ENCODE data around the gene ZNF48.

The ZNF48 gene

GRCh38 chr16:30355144-30355953 lies 39.9 kb upstream of the ZNF48 start, which contains the start of gene CD2BP2:
TSS of gene CD2BP2 (minus strand) at chr16:30355308. CDS start at chr16:30354681, 627 bp downstream.
- DNase-seq (ENCODE audit: low read depth) = peak; percentile 100
- H3K4me3 ChIP-seq (ENCODE audit: control insufficient read depth, low read depth, low read length) = peak within 1 kb of the TSS; percentile 94
- TF ChIP-seq CTCF (conservative IDR thresholded peaks at IDR 0.05; ENCODE audit: control insufficient read depth, insufficient read depth, low read depth, low read length) = peak; percentile 2

- no peak for DNase-seq (ENCODE audit: low read depth)
- TF ChIP-seq CTCF (conservative IDR thresholded peaks at IDR 0.05; ENCODE audit: control insufficient read depth, insufficient read depth, low read depth, low read length) = no peak
- H3K4me3 ChIP-seq (ENCODE audit: control insufficient read depth, low read depth, low read length) = peak overlapping the region; percentile 52
Measured at GRCh38 chr16:30355954-30356308, 39.3 kb upstream of the ZNF48 start.

- TF ChIP-seq CTCF (conservative IDR thresholded peaks at IDR 0.05; ENCODE audit: control insufficient read depth, insufficient read depth, low read depth, low read length) = no peak
- H3K4me3 ChIP-seq (ENCODE audit: control insufficient read depth, low read depth, low read length) = no peak overlapping the region
- no peak for DNase-seq (ENCODE audit: low read depth)
Measured at GRCh38 chr16:30356401-30357084, 38.7 kb upstream of the ZNF48 start.

- no peak for TF ChIP-seq CTCF (conservative IDR thresholded peaks at IDR 0.05; ENCODE audit: control insufficient read depth, insufficient read depth, low read depth, low read length)
- peak; percentile 17 for DNase-seq (ENCODE audit: low read depth)
- no peak overlapping the region for H3K4me3 ChIP-seq (ENCODE audit: control insufficient read depth, low read depth, low read length)
Measured at GRCh38 chr16:30357085-30357714, 38.0 kb upstream of the ZNF48 start.

GRCh38 chr16:30357715-30358576 lies 37.3 kb upstream of the ZNF48 start:
- no peak for DNase-seq (ENCODE audit: low read depth)
- TF ChIP-seq CTCF (conservative IDR thresholded peaks at IDR 0.05; ENCODE audit: control insufficient read depth, insufficient read depth, low read depth, low read length) = no peak
- no peak overlapping the region for H3K4me3 ChIP-seq (ENCODE audit: control insufficient read depth, low read depth, low read length)

- DNase-seq (ENCODE audit: low read depth) = no peak
- no peak overlapping the region for H3K4me3 ChIP-seq (ENCODE audit: control insufficient read depth, low read depth, low read length)
- no peak for TF ChIP-seq CTCF (conservative IDR thresholded peaks at IDR 0.05; ENCODE audit: control insufficient read depth, insufficient read depth, low read depth, low read length)
Measured at GRCh38 chr16:30358577-30358936, 36.7 kb upstream of the ZNF48 start.

Measured in fibroblast of mammary gland (primary cell).